GM12878 (cell line): ENCODE results near the gene ZBTB18. TPM values are rescaled to one million over a fixed set of nuclear protein-coding genes. Genes with fewer than 3 reads are reported as not detected.

Experiments used
- ATAC-seq: fragments of 200-7000 bp; cut with Tn5 transposase; 3 replicates; pipeline ENCODE4 v1.9.1; 2020; ENCODE audit warnings: mild to moderate bottlenecking, moderate library complexity
- BruUV-seq: library from RNA; stranded (reverse); fragments of 400-500 nt; replicated peaks from 2 replicates; lab custom pipeline; 2021; lab: Mats Ljungman, UMichigan
- CTCF ChIA-PET: fragments of 300-600 bp; sonication (Branson Sonifier 250); formaldehyde crosslinking; extraction: SDS; loops from one replicate; lab custom pipeline; 2021; ENCODE audit warnings: inconsistent platforms; lab: Yijun Ruan, JAX
- POLR2A ChIA-PET: fragments of 350-600 bp; formaldehyde crosslinking; extraction: SDS; loops from one replicate; lab custom pipeline; 2021; ENCODE audit warnings: inconsistent platforms; lab: Charles Lee
- RAD21 ChIA-PET: fragments of 300-600 bp; sonication (Branson Sonifier 250); formaldehyde crosslinking; loops from one replicate; lab custom pipeline; 2023; ENCODE audit warnings: antibody characterized with exemption; ENCODE audit not compliant: unreplicated experiment; lab: Charles Lee
- SMC1A ChIA-PET: fragments of 300-600 bp; sonication (Branson Sonifier 250); formaldehyde crosslinking; loops from one replicate; lab custom pipeline; 2023; ENCODE audit not compliant: unreplicated experiment, uncharacterized antibody; lab: Charles Lee
- DNase-seq: peaks from one replicate; pipeline ENCODE4 v3.0.0-alpha.2; 2011; ENCODE audit warnings: low read depth, low spot score
- FAIRE-seq: peaks from 3 replicates; lab custom pipeline; 2011; peaks lifted over from hg19 to GRCh38; lab: Jason Lieb, UNC
- H2AFZ ChIP-seq: 2 replicates; pipeline ENCODE4 v1.6.0; 2011; ENCODE audit warnings: low read depth, low read length, control low read depth; ENCODE audit not compliant: control insufficient read depth
- H3K27ac ChIP-seq: 2 replicates; pipeline ENCODE4 v1.5.1; 2011; ENCODE audit warnings: control low read depth; ENCODE audit not compliant: control insufficient read depth, insufficient read depth
- H3K27me3 ChIP-seq, 2 experiments: replicated peaks in 1 of 2; 2 replicates each; pipeline versions ENCODE4 v1.6.0 to v1.6.1; 2011; ENCODE audit warnings: low read length in 1 of 2; ENCODE audit not compliant: control insufficient read depth in 2 of 2, insufficient read depth in 2 of 2
- H3K36me3 ChIP-seq, 2 experiments: 2 replicates each; pipeline ENCODE4 v1.5.1; 2011; ENCODE audit warnings: low read length in 1 of 2; ENCODE audit not compliant: control insufficient read depth in 2 of 2, insufficient read depth in 2 of 2
- H3K4me1 ChIP-seq: 2 replicates; pipeline ENCODE4 v1.6.1; 2011; ENCODE audit warnings: mild to moderate bottlenecking, low read length, moderate library complexity, mixed read lengths; ENCODE audit not compliant: control insufficient read depth, insufficient read depth
- H3K4me2 ChIP-seq: 2 replicates; pipeline ENCODE4 v1.6.0; 2011; ENCODE audit warnings: control low read depth; ENCODE audit not compliant: control insufficient read depth, insufficient read depth
- H3K4me3 ChIP-seq: fragments of 200-600 bp; sonication (generic); 2 replicates; pipeline ENCODE4 v1.5.1; 2016
- H3K79me2 ChIP-seq: 2 replicates; pipeline ENCODE4 v1.6.0; 2011; ENCODE audit warnings: low read length; ENCODE audit not compliant: control insufficient read depth, insufficient read depth
- H3K9ac ChIP-seq: 2 replicates; pipeline ENCODE4 v1.8.0; 2011; ENCODE audit warnings: low read length, control low read depth, mixed read lengths; ENCODE audit not compliant: control insufficient read depth, insufficient read depth
- H3K9me3 ChIP-seq: replicated peaks from 3 replicates; pipeline ENCODE4 v1.5.1; 2011; ENCODE audit warnings: mild to moderate bottlenecking, low read length; ENCODE audit not compliant: control insufficient read depth, insufficient read depth
- H4K20me1 ChIP-seq: 2 replicates; pipeline ENCODE4 v1.6.0; 2011; ENCODE audit not compliant: control insufficient read depth, insufficient read depth
- ATF3 ChIP-seq: IDR thresholded peaks from 2 replicates; pipeline ENCODE4 v1.6.1; 2011; ENCODE audit warnings: low read depth, mild to moderate bottlenecking, low read length, moderate library complexity, borderline replicate concordance; ENCODE audit errors: extremely low read depth
- BACH1 ChIP-seq: fragments of 450-650 bp; IDR thresholded peaks from 2 replicates; pipeline ENCODE4 v1.6.1; 2017; ENCODE audit warnings: mild to moderate bottlenecking, borderline replicate concordance
- CEBPB ChIP-seq, 2 experiments: fragments of 150-350 bp in 1 of 2; IDR thresholded peaks; 2 replicates each; pipeline ENCODE4 v1.6.1; 2012 to 2014; ENCODE audit warnings: low read depth in 2 of 2, low read length in 2 of 2, borderline replicate concordance in 1 of 2, inconsistent platforms in 1 of 2
- CUX1 ChIP-seq: IDR thresholded peaks from 2 replicates; pipeline ENCODE4 v1.6.1; 2012; ENCODE audit warnings: improper control_type of control experiment, low read depth, low read length; ENCODE audit not compliant: insufficient replicate concordance
- DPF2 ChIP-seq: fragments of 450-650 bp; IDR thresholded peaks from 2 replicates; pipeline ENCODE4 v1.6.1; 2017; ENCODE audit warnings: mild to moderate bottlenecking
- MXI1 ChIP-seq: fragments of 150-350 bp; IDR thresholded peaks from 2 replicates; pipeline ENCODE4 v1.6.1; 2011; ENCODE audit warnings: low read depth, mild to moderate bottlenecking, inconsistent platforms, low read length, improper control_type of control experiment
- NFIC ChIP-seq: IDR thresholded peaks from 2 replicates; pipeline ENCODE4 v1.6.1; 2012; ENCODE audit warnings: low read depth, mild to moderate bottlenecking, inconsistent platforms, low read length, moderate library complexity
- STAT3 ChIP-seq: IDR thresholded peaks from 2 replicates; pipeline ENCODE4 v1.6.1; 2011; ENCODE audit warnings: low read depth, low read length, improper control_type of control experiment
- SUPT20H ChIP-seq: IDR thresholded peaks from 2 replicates; pipeline ENCODE4 v1.6.1; 2011; ENCODE audit warnings: low read depth, mild to moderate bottlenecking, low read length, moderate library complexity, borderline replicate concordance; ENCODE audit not compliant: control insufficient read depth
- YBX1 ChIP-seq: fragments of 450-650 bp; IDR thresholded peaks from 2 replicates; pipeline ENCODE4 v1.6.1; 2016; ENCODE audit warnings: antibody characterized with exemption
- WGBS: methylation state at CpG from one replicate; pipeline ENCODE4 v1.1.6; 2016; ENCODE audit warnings: low lambda C conversion rate; ENCODE audit not compliant: insufficient replicate concordance, insufficient coverage; ENCODE audit errors: missing lambda C conversion rate; 5-methylcytosine and 5-hydroxymethylcytosine counted together
- in situ Hi-C: fragments of 300-500 bp; cut with MboI; formaldehyde crosslinking; loops from 9 replicates; pipeline ENCODE4 v1.14.3; 2018; ENCODE audit warnings: mixed read lengths
- intact Hi-C: fragments of 100-400 bp; cut with micrococcal nuclease; formaldehyde crosslinking; loops from one replicate; pipeline ENCODE4 v1.14.2; 2022; ENCODE audit not compliant: unreplicated experiment
- polyA plus RNA-seq, 11 experiments: library from polyadenylated mRNA; depleted of rRNA in 4 of 11; unstranded in 6 of 11; stranded (reverse) in 5 of 11; fragments of >200 nt; fragmentation: Nextera tagmentation in 4 of 11; fragmentation: Illumina TruSeq in 1 of 11; extraction: Ambion mirVana in 4 of 11; extraction: Trizol in 1 of 11; gene quantifications; 1 replicate in 1 of 11; 2 replicates in 10 of 11; pipeline versions ENCODE4 v1.2.1 to v1.2.3, GENCODE V29; 2011 to 2016; ENCODE audit warnings: inconsistent platforms in 2 of 11, missing spikeins in 2 of 11, low read depth in 1 of 11
- total RNA-seq, 4 experiments: library from RNA; depleted of rRNA in 3 of 4; stranded (reverse); fragments of >200 nt in 3 of 4; fragmentation: Illumina TruSeq in 1 of 4; extraction: Trizol in 1 of 4; gene quantifications; 2 replicates each; pipeline versions ENCODE4 v1.2.1 to v1.2.3, GENCODE V29; 2013 to 2021

The ZBTB18 gene
- total and polyA plus RNA-seq, 10 of the 15 experiments (the other 5 are each of a cell fraction or from before 2014, with no cell fraction given) = 0.27 to 8.6 (median 6.1) TPM

- 75% methylated on average over 8 of the region's 8 CpGs for WGBS
- H3K27me3 ChIP-seq = peaks cover 0 to 4% of the 10 kb centered on the region in 2 experiments; a peak in 1 of 4 replicates
- H3K79me2 ChIP-seq = no peaks in the 10 kb centered on the region
- DNase-seq = no peak
- POLR2A ChIA-PET = no interaction called here
- RAD21 ChIA-PET = no interaction called here
- no peaks in the 10 kb centered on the region for H3K36me3 ChIP-seq
- no TSS peak for BruUV-seq
- no peak overlapping the region for H3K4me2 ChIP-seq
- no peaks in the 10 kb centered on the region for H3K4me1 ChIP-seq
- H3K9ac ChIP-seq = no peak overlapping the region
- H2AFZ ChIP-seq = no peak overlapping the region
- SMC1A ChIA-PET = no interaction called here
- H4K20me1 ChIP-seq = no peaks in the 10 kb centered on the region
- H3K4me3 ChIP-seq = no peak overlapping the region
- no peaks in the 10 kb centered on the region for H3K9me3 ChIP-seq
- TF ChIP-seq STAT3 = no peak
- TF ChIP-seq DPF2 = no peak
- TF ChIP-seq ATF3 = no peak
- TF ChIP-seq YBX1 = no peak
- TF ChIP-seq SUPT20H = no peak
- no peak for TF ChIP-seq BACH1
- TF ChIP-seq NFIC = no peak
- TF ChIP-seq MXI1 = no peak
- ATAC-seq = no peak
- in situ Hi-C loops = no loop called here
- H3K27ac ChIP-seq = no peak overlapping the region
- intact Hi-C loops = no loop called here
- CTCF ChIA-PET = no interaction called here
- FAIRE-seq = no peak
These were observed 38.9 kb upstream of the ZBTB18 start for GRCh38 chr1:244012202-244012601.

- Histone ChIP-seq H3K9me3 (no peaks in the 10 kb centered on the region), H3K4me3 (no peak overlapping the region), H3K4me1 (no peaks in the 10 kb centered on the region), H3K36me3 (no peaks in the 10 kb centered on the region), H3K9ac (no peak overlapping the region), H4K20me1 (no peaks in the 10 kb centered on the region), H3K27ac (no peak overlapping the region), H2AFZ (no peak overlapping the region), H3K4me2 (no peak overlapping the region), H3K79me2 (no peaks in the 10 kb centered on the region), H3K27me3 (peaks cover 0 to 4% of the 10 kb centered on the region in 2 experiments; a peak in 1 of 4 replicates)
- intact Hi-C loops = no loop called here
- DNase-seq (no peak), ATAC-seq (no peak), FAIRE-seq (no peak)
- ChIA-PET SMC1A (no interaction called here), POLR2A (no interaction called here), RAD21 (no interaction called here), CTCF (no interaction called here)
- no TSS peak for BruUV-seq
- in situ Hi-C loops = no loop called here
- 68% methylated on average over 2 of the region's 2 CpGs for WGBS
- TF ChIP-seq CUX1 (no peak), CEBPB (IDR thresholded peaks at IDR 0.05; ENCODE audit: borderline replicate concordance in 1 of 2, low read depth in 2 of 2, low read length in 2 of 2) (no peak), ATF3 (no peak)
These were observed 38.0 kb upstream of the ZBTB18 start for GRCh38 chr1:244013100-244013499.
